Liver (tissue), 3 donors: ENCODE data around the gene MYLK3.

ENCODE experiments used
- ATF3 ChIP-seq: IDR thresholded peaks from 2 replicates; pipeline ENCODE4 v1.6.1; 2016; ENCODE audit warnings: antibody characterized with exemption
- CTCF ChIP-seq: fragments of 150-350 bp; IDR thresholded peaks from 2 replicates; pipeline ENCODE4 v1.5.1; 2017; ENCODE audit warnings: improper control_type of control experiment, low read depth, low read length; ENCODE audit not compliant: missing input control
- GABPA ChIP-seq, 2 donors: IDR thresholded peaks in 1 of 2; conservative IDR thresholded peaks in 1 of 2; 2 replicates each; pipeline ENCODE4 v1.6.1; 2016; ENCODE audit warnings: antibody characterized with exemption in 2 of 2, mild to moderate bottlenecking in 1 of 2, moderate library complexity in 1 of 2
- HNF4G ChIP-seq: IDR thresholded peaks from 2 replicates; pipeline ENCODE4 v1.6.1; 2016; ENCODE audit warnings: antibody characterized with exemption
- JUND ChIP-seq, 2 donors: IDR thresholded peaks; 2 replicates each; pipeline ENCODE4 v1.6.1; 2016; ENCODE audit warnings: antibody characterized with exemption in 2 of 2
- MAX ChIP-seq: IDR thresholded peaks from 2 replicates; pipeline ENCODE4 v1.6.1; 2016; ENCODE audit warnings: antibody characterized with exemption
- RAD21 ChIP-seq, 2 donors: IDR thresholded peaks; 2 replicates each; pipeline ENCODE4 v1.6.1; 2016; ENCODE audit warnings: antibody characterized with exemption in 2 of 2, mild to moderate bottlenecking in 2 of 2
- RXRA ChIP-seq, 2 donors: IDR thresholded peaks; 2 replicates each; pipeline ENCODE4 v1.6.1; 2017 to 2018; ENCODE audit warnings: antibody characterized with exemption in 2 of 2, mild to moderate bottlenecking in 1 of 2
- SP1 ChIP-seq: IDR thresholded peaks from 2 replicates; pipeline ENCODE4 v1.6.1; 2018; ENCODE audit warnings: antibody characterized with exemption, mild to moderate bottlenecking
- TAF1 ChIP-seq: conservative IDR thresholded peaks from 2 replicates; pipeline ENCODE4 v1.6.1; 2016; ENCODE audit warnings: antibody characterized with exemption, mild to moderate bottlenecking
- ZBTB33 ChIP-seq: IDR thresholded peaks from 2 replicates; pipeline ENCODE4 v1.6.1; 2016; ENCODE audit warnings: antibody characterized with exemption
- donor health status: healthy.
- donor health status: healthy.

GRCh38 chr16:46693598-46693997 lies 54.5 kb downstream of the MYLK3 start:
- no peak for TF ChIP-seq JUND (IDR thresholded peaks at IDR 0.05)
- no peak for TF ChIP-seq CTCF
- no peak for TF ChIP-seq HNF4G
- TF ChIP-seq ATF3, result no peak
- TF ChIP-seq ZBTB33, result no peak
- no peak for TF ChIP-seq MAX
- TF ChIP-seq TAF1, result no peak
- no peak for TF ChIP-seq SP1
- TF ChIP-seq GABPA (IDR thresholded peaks at IDR 0.05 in 1 of 2, conservative IDR thresholded peaks at IDR 0.05 in 1 of 2), result no peak
- TF ChIP-seq RXRA (IDR thresholded peaks at IDR 0.05), result no peak
- TF ChIP-seq RAD21 (IDR thresholded peaks at IDR 0.05), result no peak
